Mesothelial cell of epicardium (in vitro differentiated cells): ENCODE data around the gene TSTD2. TPM values are rescaled to one million over a fixed set of nuclear protein-coding genes. Genes with fewer than 3 reads are reported as not detected.
"Not testable (repeated sequence)": the region's sequence is repeated elsewhere in the genome, so short reads cannot be mapped to it uniquely, and the experiment has no call there.

ENCODE experiments used
- DNase-seq, 2 experiments: peaks; one replicate each; pipeline ENCODE4 v3.0.0; 2021; ENCODE audit warnings: low spot score in 2 of 2; ENCODE audit not compliant: unreplicated experiment in 2 of 2
- H3K27ac Mint-ChIP-seq: 2 replicates; pipeline ENCODE4 v1.8.0; 2021; ENCODE audit warnings: mixed read lengths
- H3K27me3 Mint-ChIP-seq: 2 replicates; pipeline ENCODE4 v1.8.0; 2021; ENCODE audit warnings: low read depth, mixed read lengths
- H3K36me3 Mint-ChIP-seq: 2 replicates; pipeline ENCODE4 v1.8.0; 2021; ENCODE audit warnings: mixed read lengths
- H3K4me1 Mint-ChIP-seq: 2 replicates; pipeline ENCODE4 v1.8.0; 2021; ENCODE audit warnings: mixed read lengths
- H3K4me3 Mint-ChIP-seq: 2 replicates; pipeline ENCODE4 v1.8.0; 2021; ENCODE audit warnings: mild to moderate bottlenecking, moderate library complexity, mixed read lengths
- H3K9me3 Mint-ChIP-seq: 2 replicates; pipeline ENCODE4 v1.8.0; 2021; ENCODE audit warnings: mixed read lengths
- total RNA-seq: library from RNA; stranded (reverse); gene quantifications from 3 replicates; pipeline ENCODE4 v1.2.1, GENCODE V29; 2021
- TF ChIP-seq, protein P1 (sequence below): fragments of 200-600 bp; sonication (generic); IDR thresholded peaks from one replicate; pipeline ENCODE4 v1.5.0; 2021; ENCODE audit warnings: antibody characterized with exemption; ENCODE audit not compliant: unreplicated experiment

Gene TSTD2
- total RNA-seq, 1 donor from 2014 or later, result 37.9 TPM

DNA sequence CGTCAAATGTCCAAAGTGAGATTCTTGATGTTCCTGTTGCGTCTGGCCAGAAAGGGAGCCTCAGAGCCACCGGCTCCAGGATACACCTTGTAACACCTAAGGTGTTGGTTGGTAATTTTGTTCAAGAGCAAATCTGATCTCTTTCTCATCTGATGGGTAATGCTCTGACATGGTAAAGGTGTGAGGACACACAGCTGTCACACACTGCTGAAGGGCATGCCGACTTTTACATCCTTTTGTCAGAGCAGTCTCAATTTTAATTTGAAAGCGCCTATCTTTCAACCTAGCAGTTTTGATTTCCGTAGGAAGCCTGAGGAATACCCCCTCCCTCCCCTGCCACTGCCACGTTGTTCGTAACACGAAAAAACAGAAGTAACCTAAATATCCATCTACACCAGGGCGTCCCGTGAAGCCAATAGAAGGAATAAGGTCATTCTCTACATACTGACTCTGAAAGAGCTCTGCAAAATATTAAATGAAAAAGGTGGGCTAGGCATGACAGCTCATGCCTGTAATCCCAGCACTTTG lies 57.4 kb downstream of the TSTD2 start:
- Mint-ChIP-seq H3K4me1 (no peaks in the 10 kb centered on the region), H3K36me3 (no peaks in the 10 kb centered on the region), H3K27ac (no peak overlapping the region), H3K4me3 (no peak overlapping the region), H3K27me3 (peaks cover 15% of the 10 kb centered on the region), H3K9me3 (no peaks in the 10 kb centered on the region)
- no peak for DNase-seq
- TF ChIP-seq, protein P1, sequence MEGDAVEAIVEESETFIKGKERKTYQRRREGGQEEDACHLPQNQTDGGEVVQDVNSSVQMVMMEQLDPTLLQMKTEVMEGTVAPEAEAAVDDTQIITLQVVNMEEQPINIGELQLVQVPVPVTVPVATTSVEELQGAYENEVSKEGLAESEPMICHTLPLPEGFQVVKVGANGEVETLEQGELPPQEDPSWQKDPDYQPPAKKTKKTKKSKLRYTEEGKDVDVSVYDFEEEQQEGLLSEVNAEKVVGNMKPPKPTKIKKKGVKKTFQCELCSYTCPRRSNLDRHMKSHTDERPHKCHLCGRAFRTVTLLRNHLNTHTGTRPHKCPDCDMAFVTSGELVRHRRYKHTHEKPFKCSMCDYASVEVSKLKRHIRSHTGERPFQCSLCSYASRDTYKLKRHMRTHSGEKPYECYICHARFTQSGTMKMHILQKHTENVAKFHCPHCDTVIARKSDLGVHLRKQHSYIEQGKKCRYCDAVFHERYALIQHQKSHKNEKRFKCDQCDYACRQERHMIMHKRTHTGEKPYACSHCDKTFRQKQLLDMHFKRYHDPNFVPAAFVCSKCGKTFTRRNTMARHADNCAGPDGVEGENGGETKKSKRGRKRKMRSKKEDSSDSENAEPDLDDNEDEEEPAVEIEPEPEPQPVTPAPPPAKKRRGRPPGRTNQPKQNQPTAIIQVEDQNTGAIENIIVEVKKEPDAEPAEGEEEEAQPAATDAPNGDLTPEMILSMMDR, result no peak

DNA sequence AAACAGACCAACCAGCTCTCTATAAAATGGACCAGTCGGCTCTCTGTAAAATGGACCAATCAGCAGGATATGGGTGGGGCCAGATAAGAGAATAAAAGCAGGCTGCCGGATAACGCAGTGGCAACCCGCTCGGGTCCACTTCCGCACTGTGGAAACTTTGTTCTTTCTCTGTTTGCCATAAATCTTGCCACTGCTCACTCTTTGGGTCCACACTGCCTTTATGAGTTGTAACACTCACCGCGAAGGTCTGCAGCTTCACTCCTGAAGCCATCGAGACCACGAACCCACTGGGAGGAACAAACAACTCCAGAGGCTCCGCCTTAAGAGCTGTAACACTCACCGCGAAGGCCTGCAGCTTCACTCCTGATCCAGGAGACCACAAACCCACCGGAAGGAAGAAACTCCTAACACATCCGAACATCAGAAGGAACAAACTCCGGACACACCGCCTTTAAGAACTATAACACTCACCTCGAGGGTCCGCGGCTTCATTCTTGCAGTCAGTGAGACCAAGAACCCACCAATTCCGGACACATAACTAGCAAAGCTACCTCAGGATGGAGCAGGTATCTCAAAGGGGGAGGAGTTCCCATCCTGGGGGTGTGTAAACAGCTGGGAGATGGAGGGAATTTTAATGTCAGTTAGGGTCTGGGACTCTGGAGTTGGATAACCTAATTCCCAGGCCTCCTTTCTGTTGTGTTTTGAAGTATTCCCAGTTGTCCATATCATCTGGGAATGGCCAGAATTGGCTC lies 58.1 kb downstream of the TSTD2 start:
- peaks cover 15% of the 10 kb centered on the region for H3K27me3 Mint-ChIP-seq
- H3K9me3 Mint-ChIP-seq, H3K4me3 Mint-ChIP-seq, H3K27ac Mint-ChIP-seq, H3K4me1 Mint-ChIP-seq, DNase-seq, H3K36me3 Mint-ChIP-seq: not testable (repeated sequence)

DNA sequence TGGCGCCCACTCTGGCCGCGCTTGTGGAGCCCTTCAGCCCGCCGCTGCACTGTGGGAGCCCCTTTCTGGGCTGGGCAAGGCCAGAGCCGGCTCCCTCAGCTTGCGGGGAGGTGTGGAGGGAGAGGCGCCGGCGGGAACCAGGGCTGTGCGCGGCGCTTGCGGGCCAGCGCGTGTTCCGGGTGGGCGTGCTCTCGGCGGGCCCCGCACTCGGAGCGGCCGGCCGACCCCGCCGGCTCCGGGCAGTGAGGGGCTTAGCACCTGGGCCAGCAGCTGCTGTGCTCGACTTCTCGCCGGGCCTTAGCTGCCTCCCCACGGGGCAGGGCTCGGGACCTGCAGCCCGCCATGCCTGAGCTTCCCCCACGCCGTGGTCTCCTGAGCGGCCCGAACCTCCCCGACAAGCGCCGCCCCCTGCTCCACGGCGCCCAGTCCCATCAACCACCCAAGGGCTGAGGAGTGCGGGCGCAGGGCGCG lies 59.0 kb downstream of the TSTD2 start:
- DNase-seq, H3K27ac Mint-ChIP-seq, H3K36me3 Mint-ChIP-seq, H3K4me1 Mint-ChIP-seq, H3K4me3 Mint-ChIP-seq, H3K9me3 Mint-ChIP-seq: not testable (repeated sequence)
- peaks cover 15% of the 10 kb centered on the region for H3K27me3 Mint-ChIP-seq

DNA sequence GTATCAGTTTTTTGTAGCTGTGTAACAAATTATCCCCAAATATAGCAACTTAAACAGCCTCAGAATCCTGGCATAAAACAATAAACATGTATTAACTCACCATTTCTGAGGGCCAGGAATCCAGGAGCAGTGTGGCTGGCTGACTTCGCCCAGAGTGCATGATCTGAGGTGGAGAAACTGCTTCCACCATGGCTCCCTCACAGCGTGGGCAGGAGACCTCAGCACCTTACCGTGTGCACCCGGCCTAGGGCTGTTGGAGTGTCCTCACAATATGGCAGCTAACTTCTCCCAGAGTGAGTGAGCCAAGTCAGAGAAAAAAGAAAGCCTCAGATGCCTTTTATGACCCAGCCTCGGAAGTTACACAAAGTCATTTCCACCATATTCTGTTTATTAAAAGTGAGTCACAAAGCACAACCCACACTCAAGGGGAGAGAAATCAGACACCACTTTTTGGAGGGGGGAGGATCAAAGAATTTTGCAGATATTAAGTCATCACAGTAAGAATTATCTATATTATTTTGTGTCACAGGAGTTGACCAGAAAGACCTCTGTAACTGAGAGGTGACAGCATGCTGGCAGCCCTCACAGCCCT lies 59.6 kb downstream of the TSTD2 start:
- H3K9me3 Mint-ChIP-seq, result no peaks in the 10 kb centered on the region
- no peak overlapping the region for H3K27ac Mint-ChIP-seq
- TF ChIP-seq, protein P1, result no peak
- no peak for DNase-seq
- no peaks in the 10 kb centered on the region for H3K36me3 Mint-ChIP-seq
- H3K27me3 Mint-ChIP-seq, result peaks cover 16% of the 10 kb centered on the region
- no peaks in the 10 kb centered on the region for H3K4me1 Mint-ChIP-seq
- H3K4me3 Mint-ChIP-seq, result no peak overlapping the region

DNA sequence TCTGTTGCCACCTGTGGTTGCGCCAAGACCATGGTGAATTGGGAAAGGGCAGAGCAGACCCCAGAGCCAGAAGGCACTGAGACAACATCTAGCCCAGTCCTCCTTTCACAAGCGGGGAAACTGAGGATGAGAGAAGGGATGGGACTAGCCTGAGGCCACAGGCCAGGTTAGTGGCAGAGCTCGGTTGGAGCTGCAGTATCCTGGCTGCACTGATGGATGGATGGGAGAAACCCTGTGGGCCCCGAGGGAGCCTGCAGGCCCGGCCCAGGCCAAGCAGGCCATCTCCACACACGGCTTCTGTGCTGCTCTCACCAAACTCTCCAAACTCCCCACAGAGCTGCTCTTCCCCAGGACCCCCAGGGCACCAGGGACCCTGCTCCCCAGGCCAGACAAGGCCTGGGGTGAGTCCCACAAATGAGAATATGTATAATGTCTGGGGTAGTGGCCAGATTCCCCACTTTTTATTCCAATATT lies 60.2 kb downstream of the TSTD2 start:
- Mint-ChIP-seq H3K4me3 (no peak overlapping the region), H3K27me3 (peaks cover 15% of the 10 kb centered on the region), H3K9me3 (no peaks in the 10 kb centered on the region), H3K4me1 (no peaks in the 10 kb centered on the region), H3K36me3 (no peaks in the 10 kb centered on the region), H3K27ac (no peak overlapping the region)
- TF ChIP-seq, protein P1, result no peak
- DNase-seq, result no peak

DNA sequence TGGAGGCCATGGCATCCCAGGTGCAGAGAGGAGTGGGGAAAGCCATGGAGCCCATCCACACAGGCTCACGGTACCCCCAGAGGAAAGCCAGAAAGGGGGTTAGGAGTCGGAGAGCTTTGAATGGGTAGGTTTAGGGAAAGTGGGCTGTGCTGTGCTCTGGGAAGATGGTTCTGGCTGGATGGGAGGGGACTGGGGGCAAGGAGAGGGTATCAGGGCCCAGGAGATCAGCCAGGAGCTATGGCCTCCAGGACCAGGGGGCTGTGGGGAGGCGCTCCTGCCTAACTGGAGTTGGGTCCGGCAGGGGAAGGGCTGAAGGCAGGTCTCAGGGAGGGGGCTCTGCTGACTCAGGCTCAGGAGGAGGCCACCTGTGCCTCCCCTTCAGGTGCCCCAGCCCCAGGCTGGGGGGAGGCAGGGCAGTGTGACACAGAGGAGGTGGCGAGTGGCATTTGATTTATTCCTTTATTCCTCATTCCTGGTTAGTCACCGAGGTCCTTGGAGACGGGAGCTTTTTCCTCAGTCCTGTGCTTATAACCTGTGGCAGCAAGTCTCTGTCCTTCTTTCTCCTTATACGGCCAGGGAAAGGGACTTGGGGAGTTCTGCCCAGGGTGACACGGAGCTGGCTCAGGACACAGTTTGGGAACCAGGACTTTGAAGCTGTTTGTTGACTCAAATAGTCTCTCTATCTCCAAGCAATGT lies 60.8 kb downstream of the TSTD2 start:
- H3K4me3 Mint-ChIP-seq, result no peak overlapping the region

More for the DNA sequence above, 60.8 kb downstream of the TSTD2 start:
- Mint-ChIP-seq H3K27me3 (peaks cover 15% of the 10 kb centered on the region), H3K36me3 (no peaks in the 10 kb centered on the region), H3K27ac (no peak overlapping the region), H3K9me3 (no peaks in the 10 kb centered on the region), H3K4me1 (no peaks in the 10 kb centered on the region)
- DNase-seq, result no peak
- TF ChIP-seq, protein P1, result no peak
